Loucy (cell line): ENCODE measurements around the gene IZUMO1R.
"Not testable (repeated sequence)": the region's sequence is repeated elsewhere in the genome, so short reads cannot be mapped to it uniquely, and the experiment has no call there.

Experiments used
- H2AFZ ChIP-seq: fragments of 200-600 bp; sonication (generic); 2 replicates; pipeline ENCODE4 v1.6.0; 2016; ENCODE audit warnings: antibody characterized with exemption, mild to moderate bottlenecking, low read length, moderate library complexity
- H3F3A ChIP-seq: fragments of 200-600 bp; 2 replicates; pipeline ENCODE4 v1.6.0; 2016; ENCODE audit warnings: antibody characterized with exemption, low read depth, mild to moderate bottlenecking
- H3K27me3 ChIP-seq: fragments of 200-600 bp; sonication (generic); 2 replicates; pipeline ENCODE4 v1.6.1; 2014; ENCODE audit warnings: low read length, mild to moderate bottlenecking; ENCODE audit not compliant: insufficient read depth, poor library complexity, severe bottlenecking
- H3K36me3 ChIP-seq: fragments of 200-600 bp; sonication (generic); 2 replicates; pipeline ENCODE4 v1.6.1; 2016; ENCODE audit warnings: low read length; ENCODE audit not compliant: insufficient read depth
- H3K4me1 ChIP-seq: fragments of 200-600 bp; sonication (generic); 2 replicates; pipeline ENCODE4 v1.5.1; 2014; ENCODE audit warnings: low read length, mild to moderate bottlenecking; ENCODE audit not compliant: insufficient read depth, poor library complexity, severe bottlenecking
- H3K4me2 ChIP-seq: fragments of 200-600 bp; sonication (generic); 2 replicates; pipeline ENCODE4 v1.6.0; 2014; ENCODE audit warnings: antibody characterized with exemption, low read length, low read depth, mild to moderate bottlenecking; ENCODE audit not compliant: poor library complexity, severe bottlenecking
- H3K4me3 ChIP-seq: fragments of 200-600 bp; sonication (generic); 2 replicates; pipeline ENCODE4 v1.5.1; 2014; ENCODE audit warnings: low read length, mild to moderate bottlenecking, mixed read lengths; ENCODE audit not compliant: poor library complexity, severe bottlenecking
- H3K79me2 ChIP-seq: fragments of 200-600 bp; sonication (generic); 2 replicates; pipeline ENCODE4 v1.6.1; 2014; ENCODE audit warnings: low read length; ENCODE audit not compliant: insufficient read depth
- H3K9ac ChIP-seq: fragments of 200-600 bp; sonication (generic); 2 replicates; pipeline ENCODE4 v1.6.0; 2014; ENCODE audit warnings: mild to moderate bottlenecking, low read depth, low read length, moderate library complexity; ENCODE audit not compliant: poor library complexity, severe bottlenecking
- H3K9me2 ChIP-seq: fragments of 200-600 bp; sonication (generic); replicated peaks from 2 replicates; pipeline ENCODE4 v1.6.1; 2016; ENCODE audit warnings: low read depth, low read length, mixed read lengths
- H3K9me3 ChIP-seq: fragments of 200-600 bp; sonication (generic); 2 replicates; pipeline ENCODE4 v1.6.1; 2014; ENCODE audit warnings: mild to moderate bottlenecking, antibody characterized with exemption, low read length, low read depth; ENCODE audit not compliant: insufficient read depth
- H4K20me1 ChIP-seq: fragments of 200-600 bp; sonication (generic); 2 replicates; pipeline ENCODE4 v1.6.0; 2014; ENCODE audit warnings: antibody characterized with exemption, low read length, mild to moderate bottlenecking; ENCODE audit not compliant: insufficient read depth, poor library complexity, severe bottlenecking
- CTCF ChIP-seq: fragments of 200-600 bp; sonication (generic); conservative IDR thresholded peaks from 2 replicates; pipeline ENCODE4 v1.5.1; 2014; ENCODE audit warnings: mild to moderate bottlenecking, antibody characterized with exemption, low read length
- EZH2phosphoT487 ChIP-seq: fragments of 200-600 bp; IDR thresholded peaks from 2 replicates; pipeline ENCODE4 v1.6.1; 2018; ENCODE audit warnings: antibody characterized with exemption, mild to moderate bottlenecking, moderate library complexity, borderline replicate concordance

IZUMO1R gene

DNA sequence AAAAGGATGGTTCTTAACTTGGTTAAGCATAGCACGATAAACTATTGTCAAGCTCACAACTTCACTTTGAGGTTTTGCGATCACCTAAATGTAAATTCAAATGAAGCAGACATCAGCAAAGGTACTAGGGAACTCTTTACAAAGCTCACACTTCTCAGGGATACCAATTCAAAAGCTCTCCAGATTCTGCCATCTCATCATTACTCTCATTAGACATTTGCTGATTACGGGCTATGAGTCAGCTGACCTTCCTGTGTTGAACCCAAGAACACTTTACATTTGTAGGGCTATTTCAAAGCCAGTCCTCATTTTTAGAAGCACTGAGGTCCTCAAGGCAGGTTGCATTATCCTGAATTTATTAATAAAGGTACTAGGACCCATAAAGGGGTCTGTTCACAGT, 28.4 kb upstream of the IZUMO1R start:
- no peak overlapping the region for H3K4me2 ChIP-seq
- no peaks in the 10 kb centered on the region for H4K20me1 ChIP-seq
- no peak overlapping the region for H2AFZ ChIP-seq
- no peaks in the 10 kb centered on the region for H3K9me3 ChIP-seq
- H3K36me3 ChIP-seq = no peaks in the 10 kb centered on the region
- no peaks in the 10 kb centered on the region for H3F3A ChIP-seq
- H3K79me2 ChIP-seq = no peaks in the 10 kb centered on the region
- H3K4me3 ChIP-seq = no peak overlapping the region
- TF ChIP-seq CTCF (no peak), EZH2phosphoT487 (no peak)
- no peaks in the 10 kb centered on the region for H3K4me1 ChIP-seq
- H3K9ac ChIP-seq = no peak overlapping the region
- no peaks in the 10 kb centered on the region for H3K9me2 ChIP-seq
- no peaks in the 10 kb centered on the region for H3K27me3 ChIP-seq

DNA sequence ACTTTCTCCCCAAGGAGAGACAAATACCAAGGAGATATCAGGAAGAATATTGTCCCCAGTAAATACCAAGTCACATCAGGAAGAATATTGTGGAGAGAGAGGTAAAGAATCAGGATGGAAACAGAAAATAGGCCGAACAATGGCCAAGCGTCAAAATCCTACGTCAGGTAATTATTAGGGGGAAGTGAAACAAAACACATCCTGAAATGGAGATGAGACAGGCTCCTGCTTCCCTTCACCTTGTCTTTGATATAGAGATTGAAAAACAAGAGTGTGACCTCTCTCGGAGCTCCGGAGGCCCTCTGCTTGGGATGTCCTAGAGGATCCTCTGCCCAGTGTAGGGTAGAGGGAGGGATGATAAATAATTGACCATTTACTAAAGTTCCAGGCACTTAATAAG, 27.4 kb upstream of the IZUMO1R start:
- Histone ChIP-seq H3K4me3 (no peak overlapping the region), H3K9ac (no peak overlapping the region), H4K20me1 (no peaks in the 10 kb centered on the region), H3K4me1 (no peaks in the 10 kb centered on the region), H3K27me3 (no peaks in the 10 kb centered on the region), H3K79me2 (no peaks in the 10 kb centered on the region), H3F3A (no peaks in the 10 kb centered on the region), H2AFZ (no peak overlapping the region), H3K9me3 (no peaks in the 10 kb centered on the region), H3K36me3 (no peaks in the 10 kb centered on the region), H3K9me2 (no peaks in the 10 kb centered on the region), H3K4me2 (no peak overlapping the region)
- no peak for TF ChIP-seq CTCF
- TF ChIP-seq EZH2phosphoT487 = no peak

GRCh38 chr11:94278207-94278606, 26.2 kb upstream of the IZUMO1R start:
- H3F3A ChIP-seq, H4K20me1 ChIP-seq, H3K36me3 ChIP-seq, H3K9ac ChIP-seq, H3K4me2 ChIP-seq, H2AFZ ChIP-seq, H3K9me3 ChIP-seq, H3K27me3 ChIP-seq, H3K79me2 ChIP-seq, H3K9me2 ChIP-seq, H3K4me3 ChIP-seq, H3K4me1 ChIP-seq: not testable (repeated sequence)

DNA sequence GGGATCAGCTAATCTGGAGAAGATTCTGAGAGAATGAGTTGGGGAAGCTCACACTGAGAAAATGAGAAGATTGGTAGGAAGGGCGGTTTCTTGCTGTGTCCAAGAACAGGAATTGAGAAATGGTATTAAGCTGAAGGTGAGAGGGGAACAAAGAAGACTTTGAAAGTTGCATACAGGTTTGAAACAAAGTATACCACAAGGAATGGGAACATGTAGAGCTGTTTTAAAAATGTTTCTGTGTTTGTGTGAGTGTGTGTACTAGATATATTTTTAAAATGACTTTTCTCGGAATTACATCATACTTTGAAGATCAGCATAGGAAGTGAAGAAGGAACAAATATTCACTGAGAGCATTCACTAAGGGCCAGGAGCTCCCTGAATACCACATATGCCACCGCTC, 24.4 kb upstream of the IZUMO1R start:
- Histone ChIP-seq H2AFZ (no peak overlapping the region), H3K4me1 (no peaks in the 10 kb centered on the region), H3K9ac (no peak overlapping the region), H3K9me3 (no peaks in the 10 kb centered on the region), H4K20me1 (no peaks in the 10 kb centered on the region), H3K4me3 (no peak overlapping the region), H3K79me2 (no peaks in the 10 kb centered on the region), H3F3A (no peaks in the 10 kb centered on the region), H3K4me2 (no peak overlapping the region), H3K36me3 (no peaks in the 10 kb centered on the region), H3K27me3 (no peaks in the 10 kb centered on the region), H3K9me2 (no peaks in the 10 kb centered on the region)
- no peak for TF ChIP-seq CTCF
- no peak for TF ChIP-seq EZH2phosphoT487
